HG03045 (cell line): ENCODE data around the gene LMLN.
"Not testable (repeated sequence)": the region's sequence is repeated elsewhere in the genome, so short reads cannot be mapped to it uniquely, and the experiment has no call there.

Experiments
- ATAC-seq: cut with Tn5 transposase; IDR thresholded peaks from one replicate; pipeline ENCODE4 v1.9.1; 2021; ENCODE audit warnings: mild to moderate bottlenecking, moderate library complexity; ENCODE audit not compliant: unreplicated experiment

Gene LMLN

DNA sequence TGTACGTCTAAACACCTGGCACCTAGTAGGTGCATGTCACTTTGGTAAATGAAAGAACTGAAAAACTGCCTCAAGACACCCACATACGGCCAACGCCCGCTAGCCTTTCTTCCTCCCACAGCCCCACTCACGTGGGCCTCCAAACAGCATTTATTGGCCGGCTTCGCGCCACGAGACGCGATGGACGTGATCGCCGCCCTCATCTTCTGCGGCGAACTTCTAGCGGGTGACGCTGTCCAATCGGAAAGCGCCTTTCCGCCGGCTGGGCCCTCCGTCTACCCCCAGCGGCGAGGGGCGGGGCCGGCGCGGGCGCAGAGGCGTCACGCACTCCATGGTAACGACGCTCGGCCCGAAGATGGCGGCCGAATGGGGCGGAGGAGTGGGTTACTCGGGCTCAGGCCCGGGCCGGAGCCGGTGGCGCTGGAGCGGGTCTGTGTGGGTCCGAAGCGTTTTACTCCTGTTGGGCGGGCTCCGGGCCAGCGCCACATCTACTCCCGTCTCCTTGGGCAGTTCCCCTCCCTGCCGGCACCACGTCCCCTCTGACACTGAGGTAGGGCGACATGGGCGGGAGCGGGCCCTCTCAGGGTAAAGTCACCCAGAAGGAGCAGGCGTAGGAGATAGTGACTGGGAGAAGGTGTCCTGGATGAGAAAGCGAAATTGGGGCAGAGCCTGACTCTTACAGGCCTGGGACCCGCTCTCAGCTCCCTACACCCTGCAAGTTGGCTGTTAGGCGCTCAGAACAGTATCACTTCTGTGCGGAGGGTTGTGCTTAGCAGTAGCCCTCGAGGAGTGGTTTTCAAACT is at the start of gene LMLN:
Gene LMLN (plus strand): TSS at position 327 of the 803 bp plus-strand sequence. CDS start 29 bp downstream, at position 356.
- ATAC-seq = peak; percentile 98

DNA sequence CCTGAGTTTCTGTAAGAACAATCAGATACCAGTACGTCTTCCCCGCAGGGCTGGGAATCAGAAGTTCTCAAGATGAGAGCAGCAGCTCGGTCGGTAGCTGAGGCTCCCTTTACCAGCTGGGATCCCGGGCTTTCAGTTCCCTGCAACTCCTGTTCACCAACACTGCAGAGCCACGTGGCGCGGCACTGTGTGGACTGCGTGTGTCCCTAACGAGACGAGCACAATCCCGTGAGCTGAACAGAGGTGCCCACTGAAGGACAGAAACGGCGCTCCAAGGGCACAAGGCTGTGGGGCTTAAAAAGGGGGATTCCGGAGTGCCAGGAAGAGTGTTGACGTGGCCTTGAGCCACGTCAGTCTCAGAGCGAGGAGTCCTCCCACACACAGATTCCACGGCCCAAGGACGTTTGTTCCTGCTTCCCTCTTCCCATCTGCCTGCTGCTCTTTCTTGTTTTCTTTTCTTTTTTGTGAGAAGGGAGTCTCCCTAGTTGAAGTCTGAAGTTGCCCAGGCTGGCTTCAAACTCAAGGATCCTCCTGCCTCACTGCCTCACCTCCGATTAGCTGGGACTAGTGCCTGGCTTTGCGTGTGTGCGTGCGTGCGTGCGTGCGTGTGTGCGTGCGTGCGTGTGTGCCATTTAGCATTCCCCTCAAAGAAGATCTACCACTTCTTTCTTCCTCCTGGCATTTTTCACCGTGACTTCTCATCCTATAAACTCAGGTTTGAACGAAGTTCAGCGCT is 47.1 kb upstream of the LMLN start:
- ATAC-seq = no peak

DNA sequence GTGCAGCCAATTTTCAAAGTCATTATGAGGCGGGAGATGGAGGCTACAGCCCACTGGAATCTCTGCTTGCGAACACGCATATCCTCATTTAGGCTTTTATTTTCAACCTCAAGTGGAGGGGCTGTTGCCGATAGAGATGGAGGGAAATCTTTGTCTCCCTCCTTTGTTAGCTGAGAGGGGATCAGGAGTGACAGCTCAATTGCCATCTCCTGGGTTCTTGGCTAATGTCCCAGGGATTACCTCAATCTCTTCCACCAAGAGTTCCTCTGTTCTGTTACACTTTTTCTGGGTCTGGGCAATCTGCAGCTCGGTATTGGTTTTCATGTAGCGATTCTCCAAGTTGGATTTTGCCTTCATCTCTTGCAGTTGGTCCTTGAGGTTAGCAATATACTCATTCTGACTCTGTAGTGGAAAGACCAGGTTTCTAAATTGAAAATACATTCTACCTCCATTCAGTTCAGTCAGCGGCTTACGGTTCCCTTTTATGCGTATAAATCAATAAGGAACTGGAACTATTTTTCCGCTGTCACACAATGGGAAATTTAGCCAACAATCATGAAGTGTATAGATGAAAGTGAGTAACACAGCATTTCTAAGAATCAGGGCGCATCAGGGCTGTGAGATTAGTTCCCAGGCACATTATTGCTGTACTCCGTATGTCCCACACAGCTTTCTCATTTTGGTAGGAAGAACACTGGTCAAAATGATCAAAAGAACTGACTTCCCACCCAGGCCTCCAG is 46.2 kb upstream of the LMLN start:
- no peak for ATAC-seq

DNA sequence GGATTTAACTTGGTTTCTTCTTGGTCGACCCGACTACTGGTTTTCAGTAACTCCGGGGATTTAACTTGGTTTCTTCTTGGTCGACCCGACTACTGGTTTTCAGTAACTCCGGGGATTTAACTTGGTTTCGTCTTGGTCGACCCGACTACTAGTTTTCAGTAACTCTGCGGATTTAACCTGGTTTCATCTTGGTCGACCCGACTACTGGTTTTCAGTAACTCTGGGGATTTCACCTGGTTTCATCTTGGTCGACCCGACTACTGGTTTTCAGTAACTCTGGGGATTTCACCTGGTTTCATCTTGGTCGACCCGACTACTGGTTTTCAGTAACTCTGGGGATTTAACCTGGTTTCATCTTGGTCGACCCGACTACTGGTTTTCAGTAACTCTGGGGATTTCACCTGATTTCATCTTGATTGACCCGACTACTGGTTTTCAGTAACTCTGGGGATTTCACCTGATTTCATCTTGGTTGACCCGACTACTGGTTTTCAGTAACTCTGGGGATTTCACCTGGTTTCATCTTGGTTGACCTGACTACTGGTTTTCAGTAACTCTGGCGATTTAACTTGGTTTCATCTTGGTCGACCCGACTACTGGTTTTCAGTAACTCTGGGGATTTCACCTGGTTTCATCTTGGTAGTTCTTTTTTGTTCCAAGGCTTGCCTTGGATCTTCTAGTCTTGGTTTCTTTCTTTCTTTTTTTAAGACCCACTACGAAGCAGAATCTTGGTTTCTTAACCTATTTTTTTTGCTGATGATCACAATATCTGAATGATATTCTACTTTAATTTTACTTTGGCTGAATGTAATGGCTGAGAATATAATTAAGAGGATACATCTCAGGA is 38.4 kb upstream of the LMLN start:
- not testable (repeated sequence) for ATAC-seq

GRCh38 chr3:197926418-197926817 is 33.6 kb upstream of the LMLN start:
- no peak for ATAC-seq

GRCh38 chr3:197927578-197927977 is 32.4 kb upstream of the LMLN start:
- not testable (repeated sequence) for ATAC-seq

DNA sequence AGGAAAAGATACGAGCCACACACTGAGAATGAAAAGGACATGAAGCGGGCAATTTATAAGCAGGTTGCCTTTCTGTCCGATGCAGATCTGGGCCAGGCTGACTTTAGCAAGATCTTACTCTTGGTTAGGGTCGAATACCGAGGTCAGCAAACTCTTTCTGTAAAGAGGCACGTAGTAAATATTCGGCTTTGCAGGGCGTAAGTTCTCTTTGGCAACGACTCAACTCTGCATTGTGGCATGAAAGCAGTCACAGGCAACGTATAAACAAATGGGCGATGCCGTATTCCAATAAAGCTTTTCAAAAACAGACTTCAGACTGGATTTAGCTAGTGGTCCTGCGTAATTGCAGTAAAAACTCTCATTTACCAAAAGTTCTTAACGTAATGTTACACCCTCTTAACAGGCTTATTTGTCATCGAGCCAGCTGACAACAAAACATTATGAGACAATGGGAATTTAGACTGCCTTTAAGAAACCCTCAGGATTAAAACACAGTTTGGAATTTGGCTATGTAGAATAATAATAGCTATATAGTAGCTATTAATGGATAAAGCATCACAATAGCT is 23.1 kb upstream of the LMLN start:
- no peak for ATAC-seq

DNA sequence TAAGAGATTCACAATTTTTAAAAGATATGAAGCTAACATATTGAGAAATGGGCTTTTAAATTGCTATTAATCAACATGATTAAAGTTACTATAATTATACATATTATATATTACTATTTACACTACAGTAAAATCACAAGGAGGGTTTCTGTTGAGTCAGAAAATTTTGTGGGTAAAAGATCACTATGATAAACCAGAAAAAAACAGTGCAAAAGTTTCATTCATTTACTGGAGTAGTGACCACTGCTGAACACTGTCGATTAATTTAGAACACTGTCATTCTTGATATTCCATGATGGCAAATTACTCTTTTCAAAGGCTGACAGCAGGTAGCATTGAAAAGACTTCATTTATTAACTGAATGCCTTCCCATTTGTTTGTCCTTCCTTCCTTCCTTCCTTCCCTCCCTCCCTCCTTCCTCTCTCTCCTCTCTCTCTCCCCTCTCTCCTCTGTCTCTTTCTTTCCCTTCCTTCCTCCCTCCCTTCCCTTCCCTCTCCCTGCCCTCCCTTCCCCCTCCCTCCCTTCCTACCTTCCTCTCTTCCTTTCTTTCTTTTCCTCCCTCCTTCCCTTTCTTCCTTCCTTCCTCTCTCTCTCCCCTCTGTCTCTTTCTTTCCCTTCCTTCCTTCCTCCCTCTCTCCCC is 19.2 kb upstream of the LMLN start:
- ATAC-seq = no peak

GRCh38 chr3:197942956-197943556 is 17.0 kb upstream of the LMLN start:
- no peak for ATAC-seq

DNA sequence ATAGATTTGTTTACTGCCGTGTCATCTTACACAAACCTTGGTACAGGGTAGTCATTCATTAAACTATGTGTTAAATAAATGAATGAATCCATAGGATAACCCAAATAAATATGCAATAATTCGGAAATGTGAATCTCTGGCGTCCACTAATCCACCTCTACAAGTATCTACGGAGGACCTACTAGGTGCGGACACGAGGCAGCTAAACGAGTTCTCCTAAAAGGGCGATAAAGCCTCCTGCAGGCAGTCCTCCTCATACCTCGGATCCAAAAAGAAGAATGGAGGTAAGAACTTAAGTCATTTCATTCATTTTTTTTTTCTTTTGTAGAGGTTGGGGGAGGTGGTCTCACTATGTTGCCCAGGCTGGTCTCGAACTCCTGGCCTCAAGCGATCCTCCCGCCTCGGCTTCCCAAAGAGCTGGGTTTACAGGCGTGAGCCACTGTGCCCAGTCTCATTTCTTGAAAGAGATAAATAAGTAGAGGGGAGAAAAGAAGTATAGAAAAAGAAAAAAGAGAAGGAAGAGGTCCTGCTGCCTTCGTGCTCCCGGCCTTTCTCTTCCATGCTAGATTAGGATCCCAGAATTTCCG is 10.7 kb upstream of the LMLN start:
- no peak for ATAC-seq

GRCh38 chr3:197949778-197950676 is 10.0 kb upstream of the LMLN start, which contains the start of gene RPL35A:
Gene RPL35A, plus strand, starts transcription at chr3:197950190. Its CDS starts 778 bp downstream, at chr3:197950968.
- ATAC-seq = peak; percentile 89

DNA sequence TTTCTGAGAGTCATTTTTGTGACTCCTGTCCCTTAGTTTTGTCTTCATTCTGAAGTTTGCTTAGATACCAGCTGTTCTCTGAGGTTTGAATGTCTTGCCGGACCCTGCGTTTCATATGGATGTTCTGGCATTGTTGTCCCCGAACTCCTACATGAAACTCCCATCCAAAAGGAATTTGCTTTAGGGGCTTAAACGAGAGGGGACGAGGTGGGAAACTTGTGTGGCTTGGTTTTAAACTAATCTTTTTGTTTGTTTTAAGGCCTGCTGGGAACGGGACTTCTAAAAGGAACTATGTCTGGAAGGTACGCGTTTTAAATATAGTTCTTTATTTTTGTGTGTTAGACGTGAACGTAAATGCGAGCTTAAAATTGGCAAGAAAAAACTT is 9.3 kb upstream of the LMLN start:
- no peak for ATAC-seq

GRCh38 chr3:197951392-197951990 is 8.5 kb upstream of the LMLN start:
- no peak for ATAC-seq

- no peak for ATAC-seq
Observed at GRCh38 chr3:197952440-197952839, 7.6 kb upstream of the LMLN start.

GRCh38 chr3:197953325-197953724 is 6.7 kb upstream of the LMLN start:
- ATAC-seq = no peak

DNA sequence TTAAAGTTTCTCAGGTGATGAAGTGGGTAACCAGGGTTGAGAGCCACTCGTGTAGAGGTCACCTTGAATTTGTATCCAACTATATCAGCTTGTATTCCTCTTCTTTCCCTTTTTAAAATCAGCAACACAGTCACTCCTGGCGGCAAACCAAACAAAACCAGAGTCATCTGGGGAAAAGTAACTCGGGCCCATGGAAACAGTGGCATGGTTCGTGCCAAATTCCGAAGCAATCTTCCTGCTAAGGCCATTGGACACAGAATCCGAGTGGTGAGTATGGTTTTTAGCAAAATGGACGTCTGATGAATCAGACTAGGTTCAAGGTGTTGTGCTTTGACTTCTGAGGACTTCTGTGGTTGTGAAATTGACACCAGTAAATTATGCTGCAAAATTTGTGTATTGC is 6.1 kb upstream of the LMLN start:
- no peak for ATAC-seq

- no peak for ATAC-seq
Observed at GRCh38 chr3:197955892-197956477, 4.0 kb upstream of the LMLN start.
